Activated naive CD4-positive, alpha-beta T cell treated with Interleukin-2 at 50 U/mL for 16 hours (primary cell): Measurements from ENCODE around the gene SLITRK2.

Source experiments
- DNase-seq: peaks from one replicate; pipeline ENCODE4 v3.0.0-alpha.2; 2020

SLITRK2 gene

GRCh38 chrX:145861818-145862217, 44.2 kb downstream of the SLITRK2 start:
- DNase-seq, result no peak

DNA sequence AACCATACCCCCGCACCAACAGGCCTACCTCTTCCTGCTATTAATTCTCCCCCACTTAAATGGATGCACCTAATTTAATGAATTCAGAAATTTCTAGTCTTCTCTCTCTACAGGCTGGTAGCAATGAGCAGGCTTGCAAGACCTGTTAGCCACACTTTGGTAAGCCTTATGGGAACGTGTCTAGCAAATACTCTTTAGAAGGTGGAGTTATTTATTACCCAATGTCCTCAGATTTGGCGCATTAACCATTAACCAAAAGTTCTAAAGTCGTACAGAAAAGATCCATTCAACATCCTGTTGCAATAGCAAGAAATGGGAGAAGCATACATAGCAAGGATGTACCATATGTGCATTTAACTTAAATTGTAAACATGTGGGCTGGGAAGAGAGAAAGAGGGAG, 47.5 kb downstream of the SLITRK2 start:
- DNase-seq, result no peak
